CD4-positive, alpha-beta T cell treated with Interleukin-21 for 1 hour (primary cell): ENCODE results near the gene SKAP1.
"Not testable (repeated sequence)": the region's sequence is repeated elsewhere in the genome, so short reads cannot be mapped to it uniquely, and the experiment has no call there.

Source experiments
- DNase-seq: peaks from one replicate; pipeline ENCODE4 v3.0.0-alpha.2; 2020

Gene SKAP1

GRCh38 chr17:48240122-48240521 is 189.9 kb downstream of the SKAP1 start:
- no peak for DNase-seq

- DNase-seq, result no peak
Observed at GRCh38 chr17:48239603-48239995, 190.4 kb downstream of the SKAP1 start.

GRCh38 chr17:48238933-48239602 is 190.9 kb downstream of the SKAP1 start:
- no peak for DNase-seq

GRCh38 chr17:48237456-48237855 is 192.6 kb downstream of the SKAP1 start:
- no peak for DNase-seq

- DNase-seq, result no peak
Observed at GRCh38 chr17:48236681-48237134, 193.3 kb downstream of the SKAP1 start.

- DNase-seq, result no peak
Observed at GRCh38 chr17:48234922-48235321, 195.1 kb downstream of the SKAP1 start.

- no peak for DNase-seq
Observed at GRCh38 chr17:48231995-48232959, 197.7 kb downstream of the SKAP1 start.

GRCh38 chr17:48229936-48230335 is 200.1 kb downstream of the SKAP1 start:
- no peak for DNase-seq

GRCh38 chr17:48228720-48229119 is 201.3 kb downstream of the SKAP1 start:
- no peak for DNase-seq

- no peak for DNase-seq
Observed at GRCh38 chr17:48225725-48226567, 204.1 kb downstream of the SKAP1 start.

- DNase-seq, result no peak
Observed at GRCh38 chr17:48223945-48224344, 206.1 kb downstream of the SKAP1 start.

GRCh38 chr17:48219617-48220016 is 210.4 kb downstream of the SKAP1 start:
- no peak for DNase-seq

- no peak for DNase-seq
Observed at GRCh38 chr17:48215583-48216139, 214.4 kb downstream of the SKAP1 start.

- no peak for DNase-seq
Observed at GRCh38 chr17:48213797-48214196, 216.2 kb downstream of the SKAP1 start.

GRCh38 chr17:48211787-48212186 is 218.2 kb downstream of the SKAP1 start:
- no peak for DNase-seq

GRCh38 chr17:48211011-48211410 is 219.0 kb downstream of the SKAP1 start:
- DNase-seq, result no peak

GRCh38 chr17:48209973-48210372 is 220.0 kb downstream of the SKAP1 start:
- no peak for DNase-seq

- no peak for DNase-seq
Observed at GRCh38 chr17:48207776-48208544, 222.1 kb downstream of the SKAP1 start.

GRCh38 chr17:48207036-48207435 is 223.0 kb downstream of the SKAP1 start:
- DNase-seq, result not testable (repeated sequence)

GRCh38 chr17:48202959-48203358 is 227.1 kb downstream of the SKAP1 start:
- no peak for DNase-seq

GRCh38 chr17:48198950-48199541 is 231.0 kb downstream of the SKAP1 start:
- DNase-seq, result no peak

- DNase-seq, result no peak
Observed at GRCh38 chr17:48195910-48196309, 234.1 kb downstream of the SKAP1 start.
